GM18907 (cell line): Measurements from ENCODE around the gene PSMF1.

ENCODE experiments used
- ATAC-seq: cut with Tn5 transposase; IDR thresholded peaks from one replicate; pipeline ENCODE4 v1.9.1; 2021; ENCODE audit warnings: mild to moderate bottlenecking, moderate library complexity; ENCODE audit not compliant: unreplicated experiment

Gene PSMF1, protein sequence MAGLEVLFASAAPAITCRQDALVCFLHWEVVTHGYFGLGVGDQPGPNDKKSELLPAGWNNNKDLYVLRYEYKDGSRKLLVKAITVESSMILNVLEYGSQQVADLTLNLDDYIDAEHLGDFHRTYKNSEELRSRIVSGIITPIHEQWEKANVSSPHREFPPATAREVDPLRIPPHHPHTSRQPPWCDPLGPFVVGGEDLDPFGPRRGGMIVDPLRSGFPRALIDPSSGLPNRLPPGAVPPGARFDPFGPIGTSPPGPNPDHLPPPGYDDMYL

GRCh38 chr20:1118336-1119127 lies at the start of gene PSMF1:
Gene PSMF1, plus strand, starts transcription at chr20:1118602. Its CDS starts 172 bp downstream, at chr20:1118774.
- peak; percentile 97 for ATAC-seq

DNA sequence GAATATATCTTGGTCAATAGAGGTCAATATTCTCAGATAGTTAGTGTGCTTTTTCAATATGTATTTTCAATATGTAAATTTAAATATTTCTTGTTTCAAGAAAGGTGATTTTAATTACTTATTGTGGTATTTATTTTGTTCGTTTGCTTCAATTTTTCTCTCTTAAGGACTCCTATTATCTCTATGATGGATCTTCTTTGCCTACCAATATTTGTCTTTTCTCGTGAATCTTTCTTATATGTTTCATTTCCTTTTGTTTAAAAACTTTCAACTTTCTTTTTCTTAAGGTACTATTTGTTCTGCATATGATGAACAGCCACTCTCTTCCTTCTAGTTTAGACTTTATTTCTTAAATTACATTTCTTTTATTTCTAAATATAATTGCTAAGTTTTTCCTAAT lies 46.1 kb upstream of the PSMF1 start:
- no peak for ATAC-seq

DNA sequence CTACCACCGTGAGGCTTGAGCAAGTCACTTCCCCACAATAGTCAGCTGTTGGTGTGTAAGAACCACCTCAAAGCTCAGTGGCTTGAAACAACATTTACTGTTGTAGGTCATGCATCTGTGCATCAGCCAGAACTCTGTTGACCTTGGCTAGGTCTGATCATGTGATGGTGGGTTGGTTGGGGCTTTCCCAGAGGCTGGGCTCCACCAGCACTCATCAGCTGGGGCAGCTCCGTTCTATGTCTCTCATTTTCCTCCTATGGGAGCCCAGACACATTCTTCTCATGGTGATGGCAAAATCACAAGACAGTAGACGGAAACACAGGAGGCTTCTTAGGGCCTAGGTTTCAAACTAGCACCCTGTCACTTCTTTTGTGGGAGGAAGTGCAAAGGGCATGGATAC lies 42.8 kb upstream of the PSMF1 start:
- ATAC-seq = peak; percentile 71

- no peak for ATAC-seq
Observed at GRCh38 chr20:1081891-1082290, 36.5 kb upstream of the PSMF1 start.

- no peak for ATAC-seq
Observed at GRCh38 chr20:1083431-1084080, 34.8 kb upstream of the PSMF1 start.

DNA sequence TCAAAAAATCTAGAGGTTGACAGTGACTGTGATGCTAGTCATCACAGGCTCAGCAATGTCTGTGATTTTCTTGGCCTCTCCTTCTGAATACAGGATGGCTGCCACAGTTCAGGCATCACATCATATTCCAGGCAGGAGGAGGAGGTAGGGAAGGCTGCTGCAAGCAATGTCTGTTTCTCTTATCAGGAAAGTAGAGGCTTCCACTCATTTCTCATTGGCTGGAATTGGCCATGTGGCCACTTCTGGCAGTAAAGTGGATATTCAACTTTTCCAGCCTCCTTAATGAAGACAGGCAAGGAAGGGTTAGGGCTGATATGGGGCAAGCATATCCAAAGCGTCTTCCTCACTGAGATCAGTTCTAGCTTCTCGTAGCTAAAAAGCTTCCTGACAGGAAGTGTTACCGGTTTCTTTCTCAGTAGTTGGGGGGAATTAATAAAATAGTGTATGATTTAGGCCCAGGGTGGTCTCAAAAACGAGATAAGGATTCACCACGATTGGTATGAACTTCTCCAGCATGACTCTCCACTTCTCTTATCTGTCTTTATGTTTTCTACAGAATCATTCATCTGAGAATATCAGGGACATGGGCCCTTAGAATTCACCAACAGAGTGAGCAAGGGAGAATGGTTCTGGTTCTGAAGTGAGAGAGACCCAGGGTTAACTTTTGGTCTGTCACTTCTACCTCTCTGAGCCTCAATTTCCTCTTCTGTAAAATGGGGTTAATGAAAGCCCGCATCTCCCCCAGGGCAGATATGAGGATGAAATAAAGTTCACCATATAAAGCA lies 32.7 kb upstream of the PSMF1 start:
- no peak for ATAC-seq

DNA sequence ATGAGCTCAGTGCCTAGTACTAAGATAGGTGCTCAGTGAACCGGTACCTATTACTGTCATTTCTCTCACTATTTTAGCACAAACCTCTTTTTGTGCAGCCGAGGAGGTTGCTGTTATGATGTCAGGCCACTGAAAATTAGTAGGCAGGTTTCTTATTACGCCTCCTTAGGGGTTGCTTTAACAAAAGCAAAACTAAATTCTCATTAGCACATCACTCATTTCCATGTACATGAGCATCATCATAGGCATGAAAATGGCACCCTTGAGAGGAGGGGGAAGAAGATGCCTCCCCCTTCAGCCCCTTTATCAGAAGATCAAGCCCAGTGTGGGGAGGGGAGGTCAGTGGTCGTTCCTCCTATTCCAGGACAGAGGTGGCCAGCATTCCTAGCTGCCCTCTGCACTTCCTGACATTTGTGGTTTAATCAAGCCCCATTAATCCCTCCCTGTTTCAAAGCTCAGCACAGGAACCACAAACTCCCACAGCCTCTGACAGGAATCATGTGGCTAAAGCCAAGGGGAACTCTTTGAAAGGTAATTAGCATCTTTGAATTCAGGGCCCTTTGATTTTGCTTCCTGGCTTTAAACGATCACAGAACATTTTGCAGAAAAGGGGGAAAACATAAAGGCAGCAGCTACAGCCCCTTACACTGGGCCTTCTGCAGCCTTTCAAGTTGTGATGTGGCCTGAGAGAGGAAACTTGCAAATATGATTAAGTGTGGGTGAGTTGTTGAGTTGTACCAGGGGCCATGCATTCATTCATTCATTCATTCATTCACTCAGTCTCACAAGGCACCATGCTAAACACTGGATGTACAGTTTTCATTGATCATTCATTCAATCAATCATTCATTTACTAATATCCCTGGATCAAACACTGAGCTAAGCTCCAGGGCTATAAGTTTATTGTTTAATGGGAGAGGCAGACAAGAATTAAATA lies 31.9 kb upstream of the PSMF1 start:
- no peak for ATAC-seq

DNA sequence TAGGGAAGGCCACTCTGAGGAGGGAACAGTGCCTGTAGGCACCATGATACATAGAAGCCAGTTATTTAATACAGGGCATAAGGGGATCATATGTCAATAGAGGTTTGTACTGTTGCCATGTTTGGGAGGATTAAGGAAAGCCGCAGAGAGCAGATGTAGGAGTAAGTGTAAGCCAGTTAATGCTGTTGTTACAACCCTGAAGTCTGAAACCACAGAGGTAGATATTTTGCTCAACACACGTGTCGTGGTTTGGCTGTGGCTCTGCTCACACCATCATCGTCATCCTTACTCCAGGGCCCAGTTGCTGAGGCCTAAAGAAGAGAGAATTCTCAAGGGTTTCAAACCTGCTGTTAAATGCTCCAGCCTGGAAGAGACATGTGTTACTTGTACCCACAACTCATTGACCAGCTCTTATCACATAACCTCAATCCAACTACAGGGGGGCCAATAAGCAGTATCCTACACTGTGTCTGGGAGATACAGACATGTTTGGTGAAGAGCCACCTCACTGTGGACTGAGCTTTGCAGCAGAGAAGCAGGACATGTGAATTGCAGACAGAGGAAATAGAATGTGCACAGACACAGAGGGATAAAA lies 31.0 kb upstream of the PSMF1 start:
- ATAC-seq = no peak

GRCh38 chr20:1094751-1095150 lies 23.7 kb upstream of the PSMF1 start:
- no peak for ATAC-seq

DNA sequence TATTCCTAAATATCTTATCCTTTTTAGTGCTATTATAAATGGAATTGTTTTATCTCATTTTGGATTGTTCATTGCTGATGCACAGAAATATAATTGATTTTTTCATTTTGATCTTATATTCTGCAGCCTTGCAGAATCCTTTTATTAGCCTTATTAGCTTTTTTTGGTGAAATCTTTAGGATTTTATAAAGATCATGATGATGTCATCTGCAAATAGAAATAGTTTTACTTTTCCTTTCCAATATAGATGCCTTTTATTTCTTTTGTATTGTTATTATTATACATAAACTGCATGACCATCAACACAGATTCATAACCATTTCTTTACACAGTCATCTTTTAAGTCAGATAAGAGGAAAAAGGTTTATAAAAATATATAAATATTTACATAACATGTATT lies 16.9 kb upstream of the PSMF1 start:
- no peak for ATAC-seq

- no peak for ATAC-seq
Observed at GRCh38 chr20:1102016-1102415, 16.4 kb upstream of the PSMF1 start.

- no peak for ATAC-seq
Observed at GRCh38 chr20:1103751-1104150, 14.7 kb upstream of the PSMF1 start.

DNA sequence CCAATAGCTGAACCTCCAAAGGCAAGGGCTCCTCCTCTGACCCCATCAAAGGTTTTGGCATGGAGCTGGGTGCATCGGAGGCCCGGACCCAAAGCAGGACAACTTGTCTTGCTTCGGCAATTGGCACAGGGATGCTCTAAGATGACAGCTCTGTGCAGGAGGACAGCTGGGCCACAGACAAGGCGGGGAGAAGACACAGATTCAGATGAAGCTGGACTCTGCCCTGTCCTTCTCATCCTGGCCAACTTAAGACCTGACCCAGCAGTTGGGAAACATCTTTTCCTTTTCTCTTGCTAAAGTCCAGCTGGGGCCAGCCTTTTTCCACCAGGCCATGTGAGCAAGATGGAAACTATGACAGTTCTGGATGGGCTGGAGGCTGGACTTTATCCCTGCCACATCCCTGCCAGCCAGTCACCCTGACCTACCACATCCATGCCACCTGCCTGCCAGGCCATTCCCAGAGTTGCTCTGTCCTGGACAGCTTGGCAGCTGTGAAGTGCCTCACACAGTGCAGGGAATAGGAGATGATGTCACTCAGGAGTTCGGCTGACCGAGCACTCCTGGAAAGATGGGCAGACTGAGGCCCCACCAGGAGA lies 12.7 kb upstream of the PSMF1 start:
- no peak for ATAC-seq

- ATAC-seq = no peak
Observed at GRCh38 chr20:1107176-1107575, 11.2 kb upstream of the PSMF1 start.

DNA sequence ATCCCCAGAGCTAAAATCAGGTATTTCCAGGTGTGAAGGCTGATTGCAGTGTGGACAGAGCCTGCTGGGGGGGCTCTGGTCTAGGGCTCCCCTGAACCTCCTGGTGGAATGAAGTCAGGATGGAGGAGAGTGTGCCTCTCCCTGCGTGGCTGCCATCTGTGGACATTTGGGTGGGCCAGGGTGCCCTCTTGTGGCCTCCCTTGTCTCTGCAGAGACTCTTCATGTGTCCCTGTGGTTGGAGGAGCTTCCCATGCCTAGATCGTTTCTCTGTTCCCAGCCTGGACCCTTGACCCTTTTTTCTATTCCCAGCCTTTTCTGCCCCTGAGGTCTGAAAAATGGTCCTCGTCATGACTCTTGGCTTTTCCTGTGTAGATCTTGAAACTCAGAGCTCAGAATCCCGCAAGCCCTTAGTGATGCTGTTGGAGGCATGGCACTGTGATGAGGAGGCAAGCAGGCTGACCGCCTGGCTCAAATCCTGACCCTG lies 9.9 kb upstream of the PSMF1 start:
- no peak for ATAC-seq

DNA sequence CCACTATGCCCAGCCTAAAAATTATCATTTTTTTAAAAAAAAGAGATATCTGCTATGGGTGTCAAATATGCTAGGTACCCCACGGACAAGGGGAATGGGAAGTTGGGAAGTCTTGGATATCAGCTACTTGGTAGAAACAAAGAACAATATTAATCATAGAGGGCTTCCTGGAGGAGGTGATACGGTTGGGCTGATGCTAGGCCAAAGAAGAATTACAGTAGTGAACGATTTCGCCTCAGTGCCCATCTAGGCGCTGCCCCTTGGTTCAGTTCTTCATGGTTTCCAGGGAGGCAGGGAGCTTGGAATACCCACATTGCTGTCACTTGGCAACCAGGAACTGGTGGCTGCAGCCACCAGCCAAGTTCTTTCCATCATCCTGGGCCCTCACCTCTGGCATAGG lies 5.5 kb upstream of the PSMF1 start:
- no peak for ATAC-seq

DNA sequence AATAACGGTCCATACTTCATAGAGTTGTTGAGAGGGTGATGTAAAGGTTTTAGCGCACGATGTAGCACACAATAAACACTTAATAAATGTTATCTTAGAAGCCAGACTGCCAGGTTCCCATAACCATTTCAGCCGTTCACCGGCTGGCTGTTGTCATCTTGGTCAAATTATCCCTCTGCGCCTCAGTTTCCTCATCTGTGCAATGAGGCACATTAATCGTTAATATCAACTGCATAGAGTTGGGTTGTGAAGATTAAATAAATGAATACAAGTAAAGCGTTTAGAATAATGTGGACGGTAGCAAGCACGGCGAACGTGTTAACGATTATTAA lies 432 bp upstream of the PSMF1 start:
- ATAC-seq = peak; percentile 5

GRCh38 chr20:1119128-1119505 lies 715 bp downstream of the PSMF1 start:
- ATAC-seq = no peak

GRCh38 chr20:1119524-1119923 lies 1.1 kb downstream of the PSMF1 start:
- no peak for ATAC-seq
